ENCODE data around the gene TCERG1L.
"Not testable (repeated sequence)": the region's sequence is repeated elsewhere in the genome, so short reads cannot be mapped to it uniquely, and the experiment has no call there.

The TCERG1L gene

DNA sequence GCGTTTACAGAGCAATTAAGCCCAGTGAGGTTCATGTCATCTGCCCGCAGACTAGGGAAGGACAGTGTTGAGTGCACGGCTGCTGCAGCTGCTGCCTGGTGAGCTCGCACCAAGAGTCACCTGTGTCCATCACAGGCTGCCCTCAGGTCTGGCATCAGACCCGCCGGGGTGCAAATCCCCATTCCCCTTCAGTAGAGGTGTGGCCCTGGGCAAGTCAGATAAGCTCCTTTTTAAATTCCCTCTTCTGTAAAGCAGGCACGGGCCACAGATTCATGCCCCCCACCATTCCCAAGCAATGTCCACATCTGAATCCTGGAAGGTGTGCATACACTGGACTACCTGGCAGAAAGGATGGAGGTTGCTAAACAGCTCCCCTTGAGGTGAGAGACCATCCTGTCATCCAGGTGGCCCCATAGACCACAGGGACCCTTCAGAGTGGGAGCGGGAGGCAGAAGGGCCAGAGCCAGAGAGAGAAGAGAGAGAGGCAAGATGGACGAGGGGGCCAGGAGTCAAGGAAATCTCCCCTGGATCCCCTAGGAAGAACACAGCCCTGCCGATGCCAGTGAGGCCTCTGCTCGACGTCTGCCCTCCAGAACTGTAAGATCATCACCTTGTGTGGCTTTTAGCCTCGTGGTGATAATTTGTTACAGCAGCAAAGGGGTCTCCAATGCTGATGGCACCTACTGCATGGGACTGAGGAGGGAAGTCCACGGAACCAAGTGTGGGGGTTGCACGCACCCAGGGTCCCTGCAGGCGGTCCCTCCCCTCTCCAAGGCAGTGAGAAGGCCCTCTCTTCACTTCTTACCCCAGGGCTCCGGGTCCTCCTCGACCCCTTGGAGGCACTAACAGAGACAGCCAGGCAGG, 168.8 kb downstream of the TCERG1L start:
- DNase-seq (ENCODE audit: low read depth): no peak

DNA sequence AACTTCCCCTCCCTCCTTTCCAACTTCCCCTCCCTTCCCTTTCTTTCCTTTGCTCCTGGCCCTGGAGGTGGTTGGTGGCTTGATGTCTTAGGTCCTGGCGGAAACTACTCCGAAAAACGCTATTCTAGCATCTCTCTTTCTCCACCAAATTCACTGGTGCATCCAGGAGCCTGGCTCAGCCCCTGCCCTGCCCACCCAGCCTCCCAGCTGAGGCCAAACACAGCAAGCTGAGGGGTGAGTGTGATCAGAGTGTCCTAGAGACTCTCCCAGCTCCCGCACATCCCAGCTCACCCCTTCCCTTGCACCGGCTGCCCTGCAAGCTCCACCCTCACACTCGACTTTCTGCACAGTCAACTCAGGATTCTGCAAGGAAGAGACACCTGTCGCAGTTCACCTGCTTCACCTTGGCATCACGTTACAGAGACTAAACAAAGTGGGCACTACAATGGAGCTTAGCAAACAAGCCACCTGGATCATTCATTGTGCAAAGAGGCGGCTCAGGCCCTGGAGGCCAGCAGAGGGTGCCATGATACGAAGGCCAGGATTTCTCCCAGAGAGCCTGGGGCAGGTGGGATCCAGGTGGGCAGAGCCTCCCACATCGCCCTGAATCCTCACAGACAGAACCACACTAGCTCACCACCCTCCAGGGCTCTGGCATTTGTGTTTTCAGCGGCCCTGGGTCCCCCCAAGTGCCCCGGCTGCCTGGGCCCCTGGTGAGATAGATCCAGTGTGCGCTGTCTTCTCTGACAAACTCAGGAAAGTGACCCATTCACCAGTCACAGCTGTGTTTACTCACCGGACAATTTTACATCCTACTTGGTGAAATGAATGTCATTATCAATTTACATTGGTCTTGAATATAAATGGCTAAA, 169.6 kb downstream of the TCERG1L start:
- DNase-seq (ENCODE audit: low read depth): no peak

GRCh38 chr10:131141207-131141606, 170.3 kb downstream of the TCERG1L start:
- DNase-seq (ENCODE audit: low read depth): no peak

GRCh38 chr10:131140606-131141005, 170.9 kb downstream of the TCERG1L start:
- no peak for DNase-seq (ENCODE audit: low read depth)

- no peak for DNase-seq (ENCODE audit: low read depth)
Observed at GRCh38 chr10:131137223-131137622, 174.3 kb downstream of the TCERG1L start.

DNA sequence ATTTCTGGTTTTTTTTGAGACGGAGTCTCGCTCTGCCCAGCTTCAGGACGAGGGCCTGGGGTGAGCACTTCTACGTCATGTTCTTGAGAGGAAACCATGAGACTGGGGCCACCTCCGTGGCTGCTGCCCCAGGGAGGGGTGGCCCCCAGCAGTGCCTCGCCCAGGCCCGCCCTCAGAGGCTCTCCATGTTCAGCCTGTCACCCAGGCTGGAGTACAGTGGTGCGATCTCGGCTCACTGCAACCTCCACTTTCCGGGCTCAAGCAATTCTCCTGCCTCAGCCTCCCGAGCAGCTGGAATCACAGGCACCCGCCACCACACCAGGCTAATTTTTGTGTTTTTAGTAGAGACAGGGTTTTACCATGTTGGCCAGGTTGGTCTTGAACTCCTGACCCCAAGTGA, 175.2 kb downstream of the TCERG1L start:
- DNase-seq (ENCODE audit: low read depth): not testable (repeated sequence)

DNA sequence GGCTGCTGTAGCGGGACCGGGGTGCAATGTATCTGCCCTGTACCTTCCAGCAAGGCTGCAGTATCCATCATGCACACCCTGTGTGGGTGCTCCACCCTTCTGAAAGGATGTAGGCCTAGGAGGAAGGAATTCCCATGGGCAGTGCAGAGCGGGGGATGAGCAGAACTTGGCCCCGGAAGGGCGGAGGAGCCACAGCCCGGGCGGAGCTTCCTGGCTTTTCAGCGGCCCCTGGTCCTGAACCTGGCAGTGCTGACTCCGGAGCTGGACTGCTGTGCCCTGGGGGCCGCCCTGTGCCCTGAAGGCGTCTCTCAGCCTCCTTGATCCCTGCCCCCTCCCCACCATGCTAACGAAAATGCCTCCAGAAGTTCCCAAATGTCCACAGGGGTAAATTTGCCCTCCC, 175.8 kb downstream of the TCERG1L start:
- DNase-seq (ENCODE audit: low read depth): no peak

- no peak for DNase-seq (ENCODE audit: low read depth)
Observed at GRCh38 chr10:131134651-131135050, 176.9 kb downstream of the TCERG1L start.

DNA sequence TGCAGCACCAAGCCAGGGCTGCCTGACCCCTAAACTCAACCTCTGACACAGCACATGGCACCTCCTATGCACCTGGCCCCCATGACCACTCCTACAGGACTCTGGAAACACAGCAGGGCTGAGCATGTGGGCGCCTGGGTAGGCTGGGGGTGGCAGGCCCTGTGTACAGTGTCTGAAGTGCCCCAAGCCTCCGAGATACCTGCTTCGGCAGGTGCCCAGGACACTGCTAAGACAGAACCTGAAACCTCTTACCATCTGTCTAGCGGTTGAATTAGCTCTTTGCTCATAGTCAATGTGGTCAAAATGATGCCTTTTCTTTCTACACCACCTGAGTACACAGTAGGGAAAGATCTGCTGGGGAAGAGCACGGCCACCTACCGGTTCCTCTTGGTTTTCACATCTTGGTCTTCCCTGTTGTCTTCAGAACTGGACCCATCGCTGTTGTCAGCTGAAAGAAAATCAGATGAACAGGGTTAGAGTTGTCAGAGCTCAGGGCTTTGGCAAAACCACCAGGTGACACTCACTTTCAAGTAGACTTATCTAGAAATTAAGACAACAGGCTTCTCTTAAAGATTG, 177.4 kb downstream of the TCERG1L start:
- DNase-seq (ENCODE audit: low read depth): no peak

- DNase-seq (ENCODE audit: low read depth): no peak
Observed at GRCh38 chr10:131132681-131133080, 178.8 kb downstream of the TCERG1L start.

DNA sequence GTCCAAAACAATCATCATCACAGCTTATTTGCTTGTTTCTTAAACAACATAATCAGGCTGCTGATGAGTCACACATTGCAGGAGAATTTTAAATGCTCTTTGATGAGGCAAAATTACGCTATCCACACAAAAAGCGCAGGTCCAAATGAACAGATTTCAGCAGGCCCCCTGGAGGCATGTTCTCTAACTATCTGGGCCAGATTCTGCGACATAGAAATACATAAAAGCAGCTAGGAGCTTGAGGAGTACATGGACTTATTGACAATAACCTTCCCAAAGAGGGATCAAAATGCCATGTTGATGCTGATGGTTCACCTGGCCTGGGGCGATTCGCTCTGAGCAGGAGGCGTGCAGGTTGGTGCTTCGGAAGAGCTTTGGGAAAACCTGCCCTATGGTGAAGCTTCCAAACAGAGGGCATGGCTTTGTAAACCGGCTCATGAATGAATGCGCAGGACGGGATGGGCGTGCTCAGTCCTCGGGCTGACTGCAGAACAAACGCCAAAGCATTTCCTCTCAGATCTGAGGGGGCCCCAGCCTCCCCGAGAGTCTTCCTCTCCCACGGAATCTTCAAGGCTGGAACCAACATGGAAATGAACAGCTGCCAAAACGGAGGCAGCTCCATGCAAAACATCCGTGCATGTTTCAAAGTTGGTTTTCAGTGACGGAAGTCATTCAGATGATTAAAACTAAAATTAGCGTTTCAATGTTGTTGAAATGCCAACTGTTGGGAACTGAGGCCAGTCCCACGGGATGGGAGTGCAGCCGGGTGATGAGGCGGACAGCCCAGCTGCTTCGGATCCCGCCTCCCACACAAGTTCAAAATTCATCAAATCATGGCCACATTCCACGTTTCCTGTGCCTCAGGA, 179.6 kb downstream of the TCERG1L start:
- no peak for DNase-seq (ENCODE audit: low read depth)

- DNase-seq (ENCODE audit: low read depth): no peak
Observed at GRCh38 chr10:131130025-131130424, 181.5 kb downstream of the TCERG1L start.

GRCh38 chr10:131129544-131129943, 182.0 kb downstream of the TCERG1L start:
- DNase-seq (ENCODE audit: low read depth): no peak

DNA sequence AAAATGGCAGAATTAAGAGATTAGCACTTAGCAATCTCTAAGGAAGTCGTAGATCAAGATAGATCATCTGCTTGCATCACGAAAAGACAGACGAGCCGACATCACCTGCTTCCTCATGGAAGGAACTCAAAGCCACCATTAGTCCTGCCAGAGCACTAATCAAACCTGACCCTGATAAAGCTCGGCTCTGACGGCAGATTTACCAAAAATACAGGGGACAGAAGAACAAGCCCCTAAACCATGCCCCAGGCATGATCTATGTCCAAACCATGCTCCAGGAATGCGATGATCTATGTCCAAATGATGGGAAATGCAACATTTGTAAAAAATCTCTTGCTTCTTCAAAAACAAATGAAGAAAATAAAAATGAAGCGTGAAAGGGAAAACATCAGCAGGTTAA, 182.8 kb downstream of the TCERG1L start:
- DNase-seq (ENCODE audit: low read depth): no peak

DNA sequence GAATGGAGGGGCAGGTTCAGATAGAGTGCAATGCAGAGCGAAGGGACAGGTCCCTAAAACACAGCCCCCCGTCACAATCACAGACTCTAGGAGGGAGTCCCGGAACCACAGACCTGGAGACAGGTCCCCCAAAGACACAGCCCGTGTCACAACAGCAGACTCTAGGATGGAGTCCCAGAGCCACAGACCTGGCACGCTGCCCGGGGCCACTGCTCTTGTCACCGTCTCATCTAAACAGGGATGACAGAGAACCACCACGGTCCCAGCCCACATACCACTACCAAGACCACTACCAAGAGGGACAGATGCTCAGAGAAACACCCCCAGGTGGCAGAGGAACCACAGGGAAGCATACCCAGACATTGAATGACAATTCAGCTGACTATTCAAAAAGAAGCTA, 183.9 kb downstream of the TCERG1L start:
- DNase-seq (ENCODE audit: low read depth): no peak

DNA sequence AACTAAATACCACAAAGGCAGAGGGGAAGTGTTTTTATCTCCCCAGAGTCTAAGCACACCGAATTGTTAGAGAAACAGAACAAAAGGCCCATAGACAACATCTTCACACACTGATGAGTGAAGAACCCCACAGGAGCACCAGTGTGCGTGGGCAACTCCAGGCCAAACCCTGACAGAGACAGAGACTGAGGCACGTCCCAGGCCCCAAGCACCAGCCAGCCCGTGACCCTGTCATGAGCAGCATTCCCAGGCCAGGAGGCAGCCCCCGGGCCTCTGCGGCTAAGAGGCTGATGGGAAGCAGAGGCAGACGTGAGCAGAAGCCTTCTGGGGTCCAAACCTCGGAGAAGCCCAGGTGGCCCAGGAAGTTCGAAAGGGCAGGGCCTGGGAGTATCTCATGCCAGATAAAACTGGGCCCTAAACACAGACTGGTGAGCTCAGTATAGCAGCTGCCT, 184.4 kb downstream of the TCERG1L start:
- no peak for DNase-seq (ENCODE audit: low read depth)

- DNase-seq (ENCODE audit: low read depth): no peak
Observed at GRCh38 chr10:131126321-131127137, 185.0 kb downstream of the TCERG1L start.

GRCh38 chr10:131125511-131126225, 185.9 kb downstream of the TCERG1L start:
- no peak for DNase-seq (ENCODE audit: low read depth)

- no peak for DNase-seq (ENCODE audit: low read depth)
Observed at GRCh38 chr10:131124945-131125344, 186.6 kb downstream of the TCERG1L start.

DNA sequence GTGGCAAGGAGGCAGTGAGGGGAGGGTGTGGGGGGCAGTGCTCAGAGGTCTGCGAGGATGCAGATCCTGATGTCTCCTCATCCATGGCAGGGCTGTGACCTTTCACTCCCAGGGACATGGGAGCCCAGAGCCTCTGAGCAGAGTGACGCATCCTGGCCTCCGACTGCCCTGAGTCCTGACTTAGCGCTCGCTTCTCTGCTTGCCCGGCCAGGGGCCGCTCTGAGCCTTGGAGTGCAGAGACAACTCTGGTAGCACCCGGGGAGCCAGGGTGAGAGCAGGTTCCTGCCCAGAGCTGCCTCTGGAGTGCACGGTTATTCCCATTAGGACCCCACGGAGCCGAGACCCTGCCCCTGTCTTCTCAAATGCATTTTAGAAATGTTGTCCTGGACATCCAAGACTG, 188.0 kb downstream of the TCERG1L start:
- DNase-seq (ENCODE audit: low read depth): no peak

Measured in activated gamma-delta T cell treated with anti-CD3 and anti-CD28 coated beads, Interleukin-2, amount 50 U/mL, for 16 hours (primary cell).